Fibroblast of lung (primary cell): ENCODE measurements around the gene NRDC.
"Not testable (repeated sequence)": the region's sequence is repeated elsewhere in the genome, so short reads cannot be mapped to it uniquely, and the experiment has no call there.

Experiments
- CTCF ChIP-seq, 2 donors: IDR thresholded peaks in 1 of 2; conservative IDR thresholded peaks in 1 of 2; 1 replicate in 1 of 2; 2 replicates in 1 of 2; pipeline ENCODE4 v1.5.1; 2011 to 2012; ENCODE audit warnings: low read length in 2 of 2, control low read depth in 1 of 2, inconsistent platforms in 1 of 2, low read depth in 1 of 2, mild to moderate bottlenecking in 1 of 2
- EZH2 ChIP-seq: IDR thresholded peaks from 2 replicates; pipeline ENCODE4 v1.5.1; 2012; ENCODE audit warnings: low read length, control low read depth, mild to moderate bottlenecking; ENCODE audit errors: missing control alignments

- not testable (repeated sequence) for TF ChIP-seq CTCF (conservative IDR thresholded peaks at IDR 0.05 in 1 of 2, IDR thresholded peaks at IDR 0.05 in 1 of 2; ENCODE audit: low read depth in 1 of 2, low read length in 2 of 2); EZH2
Measured at GRCh38 chr1:51894748-51895147, 16.2 kb upstream of the NRDC start.
